HepG2 (cell line): Measurements from ENCODE around the gene KERA. TPM values are rescaled to one million over a fixed set of nuclear protein-coding genes. Genes with fewer than 3 reads are reported as not detected.

ENCODE experiments used
- ATAC-seq: fragments of 200-7000 bp; cut with Tn5 transposase; 3 replicates; pipeline ENCODE4 v1.9.1; 2020; ENCODE audit warnings: mild to moderate bottlenecking, moderate library complexity
- BruUV-seq: library from RNA; stranded (reverse); fragments of 400-500 nt; replicated peaks from 2 replicates; lab custom pipeline; 2021; lab: Mats Ljungman, UMichigan
- CTCF ChIA-PET: fragments of 300-600 bp; formaldehyde crosslinking; extraction: SDS; loops from one replicate; lab custom pipeline; 2021; ENCODE audit warnings: low total read pairs, inconsistent platforms, low intra/inter-chr PET ratio; lab: Yijun Ruan, JAX
- POLR2A ChIA-PET: fragments of 350-600 bp; sonication (Branson Sonifier 250); formaldehyde crosslinking; loops from one replicate; lab custom pipeline; 2020; ENCODE audit warnings: antibody characterized with exemption, inconsistent platforms; lab: Yijun Ruan, JAX
- DNase-seq: peaks from one replicate; pipeline ENCODE4 v3.0.0-alpha.2; 2015; ENCODE audit warnings: low spot score
- FAIRE-seq: peaks from 3 replicates; lab custom pipeline; 2011; peaks lifted over from hg19 to GRCh38; lab: Jason Lieb, UNC
- H2AFZ ChIP-seq: one replicate; pipeline ENCODE4 v1.6.1; 2011; ENCODE audit warnings: low read length, inconsistent platforms
- H3K27ac ChIP-seq: fragments of 300-600 bp; 3 replicates; pipeline ENCODE4 v1.8.0; 2011; ENCODE audit warnings: mixed run types, mild to moderate bottlenecking, mixed read lengths, low read length, inconsistent platforms; ENCODE audit not compliant: insufficient read depth; ENCODE audit errors: extremely low read length
- H3K27me3 ChIP-seq, 2 experiments: fragments of 200-600 bp in 1 of 2; 2 replicates in 1 of 2; 3 replicates in 1 of 2; pipeline versions ENCODE4 v1.6.0 to v1.8.0; 2011; ENCODE audit warnings: low read length in 2 of 2, mild to moderate bottlenecking in 2 of 2, moderate library complexity in 2 of 2, inconsistent platforms in 1 of 2; ENCODE audit not compliant: insufficient read depth in 2 of 2, control insufficient read depth in 1 of 2
- H3K36me3 ChIP-seq, 2 experiments: fragments of 200-600 bp in 1 of 2; replicated peaks in 1 of 2; 2 replicates in 1 of 2; 3 replicates in 1 of 2; pipeline versions ENCODE4 v1.5.1 to v1.8.0; 2011; ENCODE audit warnings: low read length in 2 of 2, inconsistent platforms in 1 of 2; ENCODE audit not compliant: insufficient read depth in 2 of 2, control insufficient read depth in 1 of 2
- H3K4me1 ChIP-seq: 2 replicates; pipeline ENCODE4 v1.5.1; 2012; ENCODE audit warnings: low read length, inconsistent platforms; ENCODE audit not compliant: insufficient read depth
- H3K4me2 ChIP-seq: 2 replicates; pipeline ENCODE4 v1.6.0; 2011; ENCODE audit warnings: low read depth, low read length, inconsistent platforms
- H3K4me3 ChIP-seq, 3 experiments: fragments of 200-600 bp in 1 of 3; sonication (generic), shearing (Covaris generic) in 1 of 3; replicated peaks in 1 of 3; 2 replicates each; pipeline ENCODE4 v1.5.1; 2011 to 2016; ENCODE audit warnings: low read length in 3 of 3, inconsistent platforms in 2 of 3, low read depth in 2 of 3, mild to moderate bottlenecking in 2 of 3, control low read depth in 1 of 3, mixed read lengths in 1 of 3; ENCODE audit not compliant: insufficient read depth in 1 of 3
- H3K79me2 ChIP-seq: one replicate; pipeline ENCODE4 v1.6.1; 2011; ENCODE audit warnings: low read length, inconsistent platforms; ENCODE audit not compliant: insufficient read depth
- H3K9ac ChIP-seq: 2 replicates; pipeline ENCODE4 v1.6.0; 2011; ENCODE audit warnings: mild to moderate bottlenecking, low read depth, low read length, inconsistent platforms; ENCODE audit not compliant: insufficient read depth
- H3K9me3 ChIP-seq: 2 replicates; pipeline ENCODE4 v1.5.1; 2012; ENCODE audit warnings: mild to moderate bottlenecking, low read length
- H4K20me1 ChIP-seq: 2 replicates; pipeline ENCODE4 v1.6.0; 2011; ENCODE audit warnings: inconsistent platforms, mild to moderate bottlenecking, low read length, moderate library complexity; ENCODE audit not compliant: insufficient read depth
- EHMT2 ChIP-seq: fragments of 200-600 bp; sonication (generic); IDR thresholded peaks from 2 replicates; pipeline ENCODE4 v1.7.0; 2017; ENCODE audit warnings: antibody characterized with exemption, low read depth, low read length, borderline replicate concordance
- HOXA5 ChIP-seq: sonication (generic); formaldehyde crosslinking; IDR thresholded peaks from 2 replicates; pipeline ENCODE4 v1.4.0; 2020; ENCODE audit warnings: missing genetic modification reagents
- MAFF ChIP-seq: IDR thresholded peaks from 2 replicates; pipeline ENCODE4 v1.6.1; 2011; ENCODE audit warnings: low read depth, low read length, improper control_type of control experiment
- MAFK ChIP-seq, 2 experiments: IDR thresholded peaks in 1 of 2; conservative IDR thresholded peaks in 1 of 2; 2 replicates each; pipeline ENCODE4 v1.6.1; 2011; ENCODE audit warnings: improper control_type of control experiment in 2 of 2, low read length in 2 of 2
- ZNF644 ChIP-seq: IDR thresholded peaks from 2 replicates; pipeline ENCODE4 v1.6.1; 2016; ENCODE audit warnings: low read depth
- WGBS: methylation state at CpG from one replicate; pipeline ENCODE4 v1.1.6; 2017; ENCODE audit warnings: low lambda C conversion rate; 5-methylcytosine and 5-hydroxymethylcytosine counted together
- in situ Hi-C: cut with HindIII; loops from 2 replicates; pipeline ENCODE4 v1.10.0; 2017; ENCODE audit warnings: low pct_unique_long_range_greater_than_20kb; ENCODE audit not compliant: extremely low pct_ligation_motif_present
- intact Hi-C: fragments of 100-400 bp; cut with micrococcal nuclease; formaldehyde crosslinking; loops from one replicate; pipeline ENCODE4 v1.10.0; 2022; ENCODE audit not compliant: unreplicated experiment
- polyA plus RNA-seq, 8 experiments: library from polyadenylated mRNA; depleted of rRNA in 3 of 8; stranded (reverse) in 7 of 8; unstranded in 1 of 8; fragments of >200 nt; fragmentation: Illumina TruSeq in 4 of 8; extraction: Trizol in 4 of 8; gene quantifications; 2 replicates each; pipeline versions ENCODE4 v1.2.1 to v1.2.3, GENCODE V29; 2011 to 2016; ENCODE audit warnings: low read depth in 4 of 8, missing spikeins in 1 of 8, mixed read lengths in 1 of 8; ENCODE audit not compliant: insufficient read depth in 1 of 8
- total RNA-seq, 5 experiments: library from RNA; depleted of rRNA; stranded (reverse); fragments of >200 nt; fragmentation: Illumina TruSeq; extraction: Trizol; gene quantifications; 2 replicates each; pipeline ENCODE4 v1.2.3, GENCODE V29; 2016; ENCODE audit warnings: low read depth in 1 of 5

The KERA gene
- total and polyA plus RNA-seq, 2 of the 13 experiments (the other 11 are each of a cell fraction or from before 2014, with no cell fraction given) = not detected

- ATAC-seq (no peak), DNase-seq (no peak), FAIRE-seq (no peak)
- no peaks in the 10 kb centered on the region for H3K4me1 ChIP-seq
- ChIA-PET POLR2A (no interaction called here), CTCF (no interaction called here)
- no peak overlapping the region for H3K9ac ChIP-seq
- TF ChIP-seq HOXA5 (CRISPR knock-in tag) (no peak), ZNF644 (no peak)
- intact Hi-C loops (no loop called here), in situ Hi-C loops (no loop called here)
- no peaks in the 10 kb centered on the region for H3K79me2 ChIP-seq
- H3K4me3 ChIP-seq = no peak overlapping the region
- no peaks in the 10 kb centered on the region for H3K36me3 ChIP-seq
- no peak overlapping the region for H3K27ac ChIP-seq
- H3K4me2 ChIP-seq = no peak overlapping the region
- no peaks in the 10 kb centered on the region; a peak in 1 of 5 replicates for H3K27me3 ChIP-seq
- H2AFZ ChIP-seq = no peak overlapping the region
- H3K9me3 ChIP-seq = no peaks in the 10 kb centered on the region
- no peaks in the 10 kb centered on the region for H4K20me1 ChIP-seq
- 0% methylated on average over 3 of the region's 3 CpGs for WGBS
- no TSS peak for BruUV-seq
Measured at GRCh38 chr12:91065396-91065795, 7.6 kb upstream of the KERA start.

GRCh38 chr12:91064640-91065039 is 6.8 kb upstream of the KERA start:
- Histone ChIP-seq H3K9me3 (no peaks in the 10 kb centered on the region), H3K36me3 (no peaks in the 10 kb centered on the region), H3K79me2 (no peaks in the 10 kb centered on the region), H3K4me3 (no peak overlapping the region), H3K27me3 (no peaks in the 10 kb centered on the region; a peak in 1 of 5 replicates), H3K27ac (no peak overlapping the region), H4K20me1 (no peaks in the 10 kb centered on the region), H3K9ac (no peak overlapping the region), H2AFZ (no peak overlapping the region), H3K4me2 (no peak overlapping the region), H3K4me1 (no peaks in the 10 kb centered on the region)
- FAIRE-seq = no peak
- no peak for DNase-seq
- POLR2A ChIA-PET = no interaction called here
- CTCF ChIA-PET = no interaction called here
- intact Hi-C loops = no loop called here
- WGBS = 2% methylated on average over 3 of the region's 3 CpGs
- in situ Hi-C loops = no loop called here
- TF ChIP-seq EHMT2 = no peak
- TF ChIP-seq MAFK (conservative IDR thresholded peaks at IDR 0.05 in 1 of 2, IDR thresholded peaks at IDR 0.05 in 1 of 2; ENCODE audit: low read length in 2 of 2) = peak; percentile 57 to 75
- TF ChIP-seq MAFF = peak; percentile 45; the same call in 1 of the 2 replicates
- ATAC-seq = no peak
- no TSS peak for BruUV-seq
